Large intestine (tissue), 3 donors: ENCODE results near the gene BMF. TPM values are rescaled to one million over a fixed set of nuclear protein-coding genes. Genes with fewer than 3 reads are reported as not detected.
"Not testable (repeated sequence)": the region's sequence is repeated elsewhere in the genome, so short reads cannot be mapped to it uniquely, and the experiment has no call there.

Experiments used
- DNase-seq, 2 donors: peaks; one replicate each; pipeline versions ENCODE4 v3.0.0 to v3.0.0-alpha.2; 2013
- H3K27ac ChIP-seq: one replicate; pipeline ENCODE4 v1.5.1; 2013; ENCODE audit warnings: low read length
- H3K27me3 ChIP-seq: 2 replicates; pipeline ENCODE4 v1.6.1; 2013; ENCODE audit warnings: low read length; ENCODE audit not compliant: control insufficient read depth, insufficient read depth
- H3K36me3 ChIP-seq: 2 replicates; pipeline ENCODE4 v1.6.1; 2013; ENCODE audit warnings: low read length; ENCODE audit not compliant: control insufficient read depth, insufficient read depth
- H3K4me1 ChIP-seq: one replicate; pipeline ENCODE4 v1.6.1; 2013; ENCODE audit warnings: low read length; ENCODE audit not compliant: control insufficient read depth, insufficient read depth
- H3K4me3 ChIP-seq: one replicate; pipeline ENCODE4 v1.5.1; 2013; ENCODE audit warnings: low read length
- H3K9me3 ChIP-seq: one replicate; pipeline ENCODE4 v1.6.1; 2013; ENCODE audit warnings: mild to moderate bottlenecking, low read depth, low read length, moderate library complexity; ENCODE audit not compliant: control insufficient read depth
- WGBS: methylation state at CpG from one replicate; pipeline ENCODE4 v1.1.5; 2013; ENCODE audit warnings: low lambda C conversion rate; ENCODE audit not compliant: insufficient coverage; 5-methylcytosine and 5-hydroxymethylcytosine counted together
- polyA plus RNA-seq: library from polyadenylated mRNA; unstranded; fragments of 120-200 nt; gene quantifications from one replicate; pipeline ENCODE4 v1.2.1, GENCODE V29; 2013

BMF gene
- polyA plus RNA-seq, 1 donor, result 9.2 TPM

GRCh38 chr15:40128766-40129660 is 20.3 kb upstream of the BMF start:
- Histone ChIP-seq H3K27me3 (no peaks in the 10 kb centered on the region), H3K4me3 (no peak overlapping the region), H3K9me3 (no peaks in the 10 kb centered on the region), H3K4me1 (no peaks in the 10 kb centered on the region), H3K36me3 (no peaks in the 10 kb centered on the region), H3K27ac (no peak overlapping the region)
- no peak for DNase-seq
- WGBS, result 97% methylated on average over 5 of the region's 27 CpGs

- H3K4me3 ChIP-seq, result no peak overlapping the region
- no peak for DNase-seq
- H3K27ac ChIP-seq, result no peak overlapping the region
- no peaks in the 10 kb centered on the region for H3K4me1 ChIP-seq
- H3K27me3 ChIP-seq, result no peaks in the 10 kb centered on the region
- 100% methylated on average over 1 of the region's 7 CpGs for WGBS
- no peaks in the 10 kb centered on the region for H3K36me3 ChIP-seq
- no peaks in the 10 kb centered on the region for H3K9me3 ChIP-seq
Observed at GRCh38 chr15:40125950-40126349, 17.3 kb upstream of the BMF start.

GRCh38 chr15:40124807-40125285 is 16.2 kb upstream of the BMF start:
- not testable (repeated sequence) for DNase-seq, H3K4me3 ChIP-seq, H3K27ac ChIP-seq, H3K36me3 ChIP-seq, H3K4me1 ChIP-seq, H3K27me3 ChIP-seq, H3K9me3 ChIP-seq
- WGBS, result no CpG with 5 or more reads among the region's 5 CpGs

- not testable (repeated sequence) for H3K4me1 ChIP-seq, DNase-seq, H3K27ac ChIP-seq, H3K27me3 ChIP-seq, H3K36me3 ChIP-seq, H3K9me3 ChIP-seq, H3K4me3 ChIP-seq
- WGBS, result no CpG with 5 or more reads among the region's 3 CpGs
Observed at GRCh38 chr15:40124333-40124732, 15.7 kb upstream of the BMF start.

GRCh38 chr15:40123863-40124262 is 15.2 kb upstream of the BMF start:
- H3K36me3 ChIP-seq, H3K4me3 ChIP-seq, H3K27me3 ChIP-seq, H3K27ac ChIP-seq, H3K4me1 ChIP-seq, H3K9me3 ChIP-seq, DNase-seq: not testable (repeated sequence)
- no CpG with 5 or more reads among the region's 5 CpGs for WGBS

GRCh38 chr15:40122989-40123388 is 14.3 kb upstream of the BMF start:
- H3K27ac ChIP-seq, H3K4me1 ChIP-seq, H3K9me3 ChIP-seq, H3K36me3 ChIP-seq, DNase-seq, H3K27me3 ChIP-seq, H3K4me3 ChIP-seq: not testable (repeated sequence)
- no CpG with 5 or more reads among the region's 1 CpG for WGBS

GRCh38 chr15:40121911-40122638 is 13.4 kb upstream of the BMF start:
- Histone ChIP-seq H3K36me3 (no peaks in the 10 kb centered on the region), H3K27ac (no peak overlapping the region), H3K27me3 (no peaks in the 10 kb centered on the region), H3K4me3 (no peak overlapping the region), H3K9me3 (no peaks in the 10 kb centered on the region), H3K4me1 (no peaks in the 10 kb centered on the region)
- DNase-seq, result no peak
- WGBS, result 75% methylated on average over 2 of the region's 6 CpGs

GRCh38 chr15:40118473-40118872 is 9.8 kb upstream of the BMF start:
- no peak for DNase-seq
- no CpG with 5 or more reads among the region's 3 CpGs for WGBS
- no peaks in the 10 kb centered on the region for H3K36me3 ChIP-seq
- no peak overlapping the region for H3K27ac ChIP-seq
- H3K4me3 ChIP-seq, result no peak overlapping the region
- no peaks in the 10 kb centered on the region for H3K27me3 ChIP-seq
- H3K9me3 ChIP-seq, result no peaks in the 10 kb centered on the region
- no peaks in the 10 kb centered on the region for H3K4me1 ChIP-seq

GRCh38 chr15:40115670-40116093 is 7.0 kb upstream of the BMF start:
- H3K4me1 ChIP-seq, result no peaks in the 10 kb centered on the region
- no peaks in the 10 kb centered on the region for H3K9me3 ChIP-seq
- no CpG with 5 or more reads among the region's 8 CpGs for WGBS
- no peak for DNase-seq
- H3K36me3 ChIP-seq, result no peaks in the 10 kb centered on the region
- no peak overlapping the region for H3K27ac ChIP-seq
- no peaks in the 10 kb centered on the region for H3K27me3 ChIP-seq
- no peak overlapping the region for H3K4me3 ChIP-seq

- H3K9me3 ChIP-seq, H3K4me1 ChIP-seq, H3K36me3 ChIP-seq, H3K4me3 ChIP-seq, H3K27ac ChIP-seq, DNase-seq, H3K27me3 ChIP-seq: not testable (repeated sequence)
- no CpG with 5 or more reads among the region's 14 CpGs for WGBS
Observed at GRCh38 chr15:40115106-40115505, 6.4 kb upstream of the BMF start.
